ENCODE data around the gene MRPS22.
A peak's percentile ranks its signal among the peaks of the same experiment; 100 is the strongest.
"Not testable (repeated sequence)": the region's sequence is repeated elsewhere in the genome, so short reads cannot be mapped to it uniquely, and the experiment has no call there.

MRPS22 gene

DNA sequence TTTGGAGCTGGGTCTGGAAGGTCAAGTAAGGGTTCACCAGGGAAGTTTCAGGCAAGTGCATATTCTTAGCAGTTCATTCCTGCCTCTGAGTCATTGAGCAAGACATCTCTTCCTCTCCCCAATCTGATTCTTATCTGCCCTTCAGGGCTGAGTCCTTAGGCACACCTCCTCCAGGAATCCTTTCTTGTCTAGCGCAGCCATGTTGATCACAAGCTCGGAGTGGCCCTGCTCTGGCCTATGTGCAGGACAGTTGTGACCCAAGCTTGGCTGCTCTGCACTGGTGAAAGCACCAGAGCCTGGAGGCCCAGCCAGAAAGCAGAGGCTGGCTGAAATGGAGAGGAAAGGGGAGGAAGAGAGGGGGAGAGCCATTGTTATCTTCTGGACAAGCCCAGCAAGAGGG, 30.9 kb upstream of the MRPS22 start:
- DNase-seq, result no peak

- DNase-seq, result no peak
Observed at GRCh38 chr3:139313921-139314320, 29.9 kb upstream of the MRPS22 start.

- DNase-seq, result no peak
Observed at GRCh38 chr3:139317215-139317614, 26.6 kb upstream of the MRPS22 start.

DNA sequence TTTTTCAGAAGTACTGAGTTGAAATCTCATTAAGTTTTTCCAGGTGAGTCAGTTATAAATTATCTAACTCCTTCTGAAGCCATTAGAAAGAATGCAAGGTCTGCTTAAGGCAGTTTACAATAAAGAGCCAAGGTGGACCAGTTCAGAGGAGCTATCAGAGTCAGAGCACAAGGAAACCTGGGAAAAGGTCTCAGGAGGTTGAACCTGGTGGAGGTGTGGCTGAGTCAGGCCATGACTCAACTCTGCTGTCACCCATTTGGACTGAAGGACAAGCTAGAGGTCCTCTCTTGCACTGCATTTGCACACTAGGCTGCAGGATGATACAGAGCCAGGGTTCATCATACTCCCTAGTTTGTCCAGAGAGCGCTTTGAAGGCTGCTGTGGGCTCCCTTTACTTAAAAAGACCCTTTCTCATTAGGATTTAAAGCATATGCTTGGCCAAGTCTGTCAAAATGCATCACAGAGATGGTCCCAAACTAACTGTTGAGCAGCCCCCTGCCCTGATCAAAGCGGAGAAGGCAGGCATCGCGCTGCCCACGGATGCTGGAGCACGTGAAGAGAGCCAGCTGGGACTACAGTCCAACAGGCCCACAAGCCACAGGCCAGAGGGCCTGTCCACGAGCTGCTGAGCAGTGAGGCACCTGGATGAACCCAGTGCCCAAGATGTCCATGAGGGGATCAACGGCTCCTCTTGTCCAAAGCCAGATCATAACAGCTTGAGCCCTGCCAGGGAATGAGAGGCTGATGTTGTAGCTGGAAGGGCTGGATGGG, 26.0 kb upstream of the MRPS22 start:
- no peak for DNase-seq

- DNase-seq, result no peak
Observed at GRCh38 chr3:139318431-139318816, 25.4 kb upstream of the MRPS22 start.

- DNase-seq, result no peak
Observed at GRCh38 chr3:139318826-139319225, 25.0 kb upstream of the MRPS22 start.

DNA sequence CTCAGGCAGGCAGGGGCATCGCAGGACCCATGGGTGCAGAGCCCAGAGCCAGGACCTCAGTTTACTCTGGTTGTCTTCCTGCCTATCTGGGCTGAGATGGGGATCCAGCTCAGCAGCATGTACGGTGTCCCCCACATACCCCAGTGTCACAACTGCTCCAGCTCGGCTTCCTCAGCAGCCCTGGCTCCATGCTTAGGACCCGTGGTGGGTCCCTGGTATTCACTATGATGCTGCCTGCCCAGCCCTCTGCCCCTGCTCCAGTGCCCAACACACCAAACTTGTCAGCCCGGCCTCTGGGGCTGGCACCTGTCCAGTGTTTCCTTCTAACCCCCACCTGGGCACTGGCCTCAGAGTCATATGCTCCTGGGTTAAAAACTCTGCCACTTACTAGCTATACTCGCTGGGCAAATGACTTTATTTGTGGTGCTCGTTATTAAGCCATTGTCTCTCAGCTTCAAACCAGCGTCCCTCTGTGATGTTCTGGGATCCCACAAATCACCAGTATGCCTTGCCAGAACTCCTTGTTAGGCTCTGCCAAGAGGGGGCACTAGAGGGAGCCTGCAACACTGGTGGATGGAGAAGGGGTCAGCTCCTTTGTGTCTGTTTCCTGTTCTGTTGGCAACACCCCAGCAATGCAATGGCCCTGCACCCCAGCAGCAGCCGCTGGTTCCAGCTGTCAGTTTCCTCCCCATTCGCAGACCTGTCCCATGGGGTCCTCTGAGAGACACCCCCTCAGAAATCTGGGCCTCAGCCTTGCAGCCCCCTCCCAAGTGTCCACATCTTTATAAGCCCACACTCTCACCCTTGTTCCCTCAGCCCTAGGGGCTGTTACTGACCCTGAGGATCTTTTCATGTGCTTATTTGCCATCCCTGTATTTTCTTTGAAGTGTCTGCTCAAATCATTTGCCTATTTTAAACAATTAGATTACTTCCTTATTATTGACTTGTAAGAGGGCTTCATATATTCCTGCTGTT, 24.1 kb upstream of the MRPS22 start:
- no peak for DNase-seq

DNA sequence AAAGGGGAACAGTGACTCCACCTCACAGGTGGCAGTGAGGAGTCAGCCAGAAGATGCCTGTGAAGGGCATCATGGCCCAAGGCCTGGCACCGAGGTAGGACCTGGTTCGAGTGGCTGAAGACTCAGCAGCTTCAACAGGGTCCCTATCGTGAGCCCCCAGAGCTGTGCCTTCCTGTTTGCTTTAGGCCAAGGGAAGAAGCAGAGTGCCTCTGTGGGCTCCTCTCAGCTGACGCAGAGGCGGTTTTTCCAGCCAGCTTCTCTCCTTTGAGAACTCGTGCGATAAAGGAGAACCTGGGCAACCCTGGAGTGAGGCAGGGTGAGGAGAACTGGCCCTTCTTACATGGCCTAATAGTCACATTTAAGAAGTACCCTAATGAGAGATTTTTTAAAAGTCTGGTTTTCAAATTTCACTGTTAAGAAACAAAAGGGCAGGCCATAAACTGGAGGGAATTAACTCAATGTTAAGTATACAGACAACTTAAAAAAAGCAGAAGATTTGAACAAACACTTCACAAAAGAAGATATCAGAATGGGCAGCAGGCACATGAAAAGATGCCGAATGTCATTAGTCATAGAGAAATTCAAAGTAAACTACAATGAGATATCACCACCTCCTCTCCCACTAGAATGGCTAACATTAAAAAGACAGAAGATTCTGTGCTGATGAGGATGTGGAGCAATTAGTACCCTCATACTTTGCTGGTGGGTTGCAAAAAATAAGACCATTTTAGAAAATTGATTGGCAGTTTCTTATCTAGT, 23.1 kb upstream of the MRPS22 start:
- DNase-seq, result no peak

DNA sequence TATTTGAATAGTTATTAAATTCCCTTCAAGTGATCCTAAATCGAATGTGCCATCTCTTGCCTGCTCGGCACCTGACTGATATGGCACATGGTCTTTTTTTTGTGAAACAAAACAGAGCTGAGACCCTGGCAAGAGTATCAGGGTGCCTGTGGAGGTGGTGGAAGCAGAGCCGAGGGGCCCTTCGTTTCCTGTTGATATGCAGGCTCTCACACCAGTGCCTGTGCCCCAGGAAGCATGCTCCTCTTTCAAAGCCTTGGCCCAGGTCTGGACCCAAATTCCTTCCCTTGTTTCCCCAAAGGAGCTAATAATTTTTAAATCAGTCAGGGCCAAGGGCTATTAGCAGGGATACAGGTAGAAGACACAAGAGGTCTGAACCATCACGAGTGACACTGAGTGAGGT, 21.5 kb upstream of the MRPS22 start:
- no peak for DNase-seq

GRCh38 chr3:139323146-139323545, 20.7 kb upstream of the MRPS22 start:
- DNase-seq, result no peak

- no peak for DNase-seq
Observed at GRCh38 chr3:139324456-139324855, 19.4 kb upstream of the MRPS22 start.

DNA sequence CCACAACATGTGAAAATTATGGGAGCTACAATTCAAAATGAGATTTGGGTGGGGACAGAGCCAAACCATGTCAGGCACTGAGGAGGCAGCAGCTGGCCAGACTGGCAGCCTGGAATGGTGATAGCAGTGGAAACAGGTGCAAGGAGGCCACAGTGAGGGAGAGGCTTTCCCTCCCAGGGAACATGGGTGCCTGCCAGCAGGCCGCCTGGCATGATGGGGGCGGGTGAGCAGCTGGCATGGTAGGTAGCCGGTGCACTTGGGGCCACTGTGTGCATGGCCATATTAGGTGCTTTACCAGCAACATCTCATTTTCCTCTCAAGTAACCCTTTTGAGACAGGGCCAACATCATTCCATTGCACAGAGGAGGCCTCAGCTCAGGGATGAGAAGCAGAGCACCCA, 18.3 kb upstream of the MRPS22 start:
- DNase-seq, result no peak

- no peak for DNase-seq
Observed at GRCh38 chr3:139326131-139326530, 17.7 kb upstream of the MRPS22 start.

DNA sequence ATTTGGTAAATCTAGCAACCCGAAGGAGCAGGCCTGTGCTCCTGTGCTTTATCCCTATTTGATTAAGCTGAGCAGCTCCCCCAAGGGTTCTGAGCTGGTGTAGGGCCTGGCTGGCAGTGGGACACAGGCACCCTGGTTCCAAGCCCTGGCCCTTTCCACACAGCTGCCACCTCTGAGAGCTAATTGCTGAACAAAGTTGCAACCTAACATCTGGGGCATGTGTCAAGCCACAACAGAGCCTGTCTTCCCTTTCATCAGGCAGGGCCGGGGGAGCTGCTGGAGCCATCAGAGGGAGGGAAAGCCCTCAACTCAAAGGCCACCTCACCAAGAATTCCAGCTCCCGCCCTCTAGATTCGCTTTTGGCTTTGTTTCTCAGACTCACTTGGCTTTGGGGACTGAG, 17.1 kb upstream of the MRPS22 start:
- DNase-seq, result no peak

- DNase-seq, result no peak
Observed at GRCh38 chr3:139327231-139327630, 16.6 kb upstream of the MRPS22 start.

- DNase-seq, result no peak
Observed at GRCh38 chr3:139327861-139328260, 16.0 kb upstream of the MRPS22 start.

DNA sequence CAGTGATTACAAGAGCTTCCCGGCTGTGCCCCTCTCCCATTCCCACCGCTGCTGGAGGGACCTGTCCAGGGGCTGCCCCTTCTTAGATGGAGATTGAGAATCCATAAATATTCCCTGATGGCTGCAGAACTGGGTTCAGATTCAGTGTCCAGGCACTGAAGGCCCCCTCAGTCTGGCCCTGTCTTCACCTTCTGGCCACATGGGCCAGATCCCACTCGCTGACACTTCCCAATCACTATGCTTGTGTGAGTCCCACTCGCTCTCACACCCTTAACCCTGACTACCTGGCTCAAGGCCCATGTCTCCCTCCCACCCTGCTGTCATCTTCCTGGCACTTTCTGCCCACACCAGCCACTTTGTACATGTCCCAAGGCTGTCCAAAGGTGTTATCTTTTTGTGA, 15.5 kb upstream of the MRPS22 start:
- no peak for DNase-seq

- peak; percentile 88 for DNase-seq
Observed at GRCh38 chr3:139329364-139329850, 14.4 kb upstream of the MRPS22 start.

- DNase-seq, result no peak
Observed at GRCh38 chr3:139332092-139332491, 11.7 kb upstream of the MRPS22 start.

GRCh38 chr3:139334675-139335074, 9.1 kb upstream of the MRPS22 start:
- not testable (repeated sequence) for DNase-seq

DNA sequence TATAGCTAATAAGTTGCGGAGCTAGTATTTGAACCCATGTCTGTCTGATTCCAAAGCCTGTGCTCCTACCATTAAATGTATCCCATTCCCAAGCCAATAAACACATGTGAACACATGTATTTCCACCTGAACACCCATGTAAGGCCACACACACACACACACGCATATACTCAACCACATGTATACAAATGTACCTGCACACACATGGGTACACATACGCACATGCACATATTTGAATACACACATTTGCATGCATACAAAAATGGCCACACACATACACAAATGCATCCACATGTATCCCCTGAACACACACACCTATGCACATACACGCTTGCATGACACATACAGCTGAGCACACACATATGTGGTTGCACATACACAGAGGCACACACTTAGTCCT, 5.4 kb upstream of the MRPS22 start:
- no peak for DNase-seq

DNA sequence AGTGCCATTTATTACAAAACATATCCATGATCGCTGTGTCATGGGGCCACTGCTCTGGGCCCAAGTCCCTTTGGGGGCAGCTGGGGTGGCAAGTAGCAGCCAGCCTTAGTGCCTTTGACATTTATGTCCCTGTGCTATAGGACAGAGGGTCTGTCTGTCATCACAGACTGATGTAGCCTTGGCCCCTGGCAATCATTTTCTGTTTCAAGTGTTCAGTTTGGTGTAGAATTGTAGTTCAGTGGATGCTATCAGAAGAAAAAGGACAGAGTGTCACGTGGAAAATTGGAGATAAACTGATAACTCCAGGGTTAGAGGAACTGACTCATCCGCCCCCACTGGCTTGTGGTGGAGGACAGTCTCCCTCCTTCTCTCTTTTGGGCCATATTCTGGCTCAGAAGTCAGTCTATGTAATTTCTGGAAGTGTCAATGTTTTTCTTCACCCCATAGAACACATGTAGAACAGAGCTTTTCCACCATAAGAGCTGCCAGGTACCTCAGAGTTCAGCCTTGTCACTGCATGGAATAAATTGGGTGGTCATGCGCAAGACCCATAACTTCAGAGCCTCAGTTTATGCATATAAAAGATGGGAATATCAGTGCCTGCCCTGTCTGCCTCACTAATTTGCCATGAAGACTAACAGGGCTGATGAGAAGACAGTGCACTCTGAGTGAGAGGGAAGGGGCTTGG, 4.5 kb upstream of the MRPS22 start:
- DNase-seq, result no peak

DNA sequence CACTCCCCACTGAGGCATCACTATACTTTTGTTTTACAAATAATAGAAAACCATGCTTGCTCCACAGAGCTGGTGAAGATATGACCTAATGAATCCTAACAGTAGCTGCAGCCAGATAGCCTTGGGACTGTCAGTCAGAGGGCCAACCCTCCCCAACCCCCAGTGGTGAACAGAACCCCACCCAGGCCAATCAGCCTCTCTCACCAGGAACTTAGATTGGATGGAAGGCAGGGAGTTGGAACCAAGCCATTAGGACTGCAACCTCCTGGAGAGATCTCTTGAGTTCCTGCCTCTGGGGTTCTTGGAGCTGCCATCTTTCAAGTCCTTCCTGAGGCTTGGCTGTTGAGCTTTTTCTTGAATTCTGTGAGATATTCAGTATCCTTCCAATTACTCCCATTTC, 3.0 kb upstream of the MRPS22 start:
- DNase-seq, result no peak
